Thoracic aorta endothelial cell (primary cell): ENCODE results near the gene FLRT1. TPM values are rescaled to one million over a fixed set of nuclear protein-coding genes. Genes with fewer than 3 reads are reported as not detected.

ENCODE experiments used
- total RNA-seq: library from RNA; depleted of rRNA; stranded (reverse); fragments of >200 nt; gene quantifications from 2 replicates; pipeline ENCODE4 v1.2.3, GENCODE V29; 2012

The FLRT1 gene, protein sequence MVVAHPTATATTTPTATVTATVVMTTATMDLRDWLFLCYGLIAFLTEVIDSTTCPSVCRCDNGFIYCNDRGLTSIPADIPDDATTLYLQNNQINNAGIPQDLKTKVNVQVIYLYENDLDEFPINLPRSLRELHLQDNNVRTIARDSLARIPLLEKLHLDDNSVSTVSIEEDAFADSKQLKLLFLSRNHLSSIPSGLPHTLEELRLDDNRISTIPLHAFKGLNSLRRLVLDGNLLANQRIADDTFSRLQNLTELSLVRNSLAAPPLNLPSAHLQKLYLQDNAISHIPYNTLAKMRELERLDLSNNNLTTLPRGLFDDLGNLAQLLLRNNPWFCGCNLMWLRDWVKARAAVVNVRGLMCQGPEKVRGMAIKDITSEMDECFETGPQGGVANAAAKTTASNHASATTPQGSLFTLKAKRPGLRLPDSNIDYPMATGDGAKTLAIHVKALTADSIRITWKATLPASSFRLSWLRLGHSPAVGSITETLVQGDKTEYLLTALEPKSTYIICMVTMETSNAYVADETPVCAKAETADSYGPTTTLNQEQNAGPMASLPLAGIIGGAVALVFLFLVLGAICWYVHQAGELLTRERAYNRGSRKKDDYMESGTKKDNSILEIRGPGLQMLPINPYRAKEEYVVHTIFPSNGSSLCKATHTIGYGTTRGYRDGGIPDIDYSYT
- not detected in 2 replicates for total RNA-seq

DNA sequence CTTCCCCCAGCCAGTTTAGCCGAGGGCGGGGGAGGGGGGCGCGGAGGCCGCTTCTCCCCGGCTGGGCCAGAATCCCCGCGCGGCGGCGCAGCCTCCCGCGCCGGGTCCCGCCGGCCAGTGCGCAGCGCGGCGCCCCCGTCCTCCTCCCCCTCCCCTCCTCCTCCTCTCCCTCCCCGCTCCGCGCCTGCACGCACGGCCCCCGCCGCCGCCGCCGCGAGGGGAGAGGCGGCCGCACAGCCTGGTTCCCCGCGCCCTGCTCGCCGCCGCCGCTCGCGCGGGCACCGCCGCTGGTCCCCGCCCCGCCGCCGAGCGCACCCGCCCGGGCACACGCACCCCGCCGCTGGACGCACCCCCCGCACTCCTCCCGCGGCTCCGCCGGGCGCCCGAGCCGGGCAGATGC lies at the start of gene FLRT1:
TSS of gene FLRT1 (plus strand) at position 356 of the 400 bp plus-strand sequence. CDS start 80,337 bp downstream, outside the sequence.

DNA sequence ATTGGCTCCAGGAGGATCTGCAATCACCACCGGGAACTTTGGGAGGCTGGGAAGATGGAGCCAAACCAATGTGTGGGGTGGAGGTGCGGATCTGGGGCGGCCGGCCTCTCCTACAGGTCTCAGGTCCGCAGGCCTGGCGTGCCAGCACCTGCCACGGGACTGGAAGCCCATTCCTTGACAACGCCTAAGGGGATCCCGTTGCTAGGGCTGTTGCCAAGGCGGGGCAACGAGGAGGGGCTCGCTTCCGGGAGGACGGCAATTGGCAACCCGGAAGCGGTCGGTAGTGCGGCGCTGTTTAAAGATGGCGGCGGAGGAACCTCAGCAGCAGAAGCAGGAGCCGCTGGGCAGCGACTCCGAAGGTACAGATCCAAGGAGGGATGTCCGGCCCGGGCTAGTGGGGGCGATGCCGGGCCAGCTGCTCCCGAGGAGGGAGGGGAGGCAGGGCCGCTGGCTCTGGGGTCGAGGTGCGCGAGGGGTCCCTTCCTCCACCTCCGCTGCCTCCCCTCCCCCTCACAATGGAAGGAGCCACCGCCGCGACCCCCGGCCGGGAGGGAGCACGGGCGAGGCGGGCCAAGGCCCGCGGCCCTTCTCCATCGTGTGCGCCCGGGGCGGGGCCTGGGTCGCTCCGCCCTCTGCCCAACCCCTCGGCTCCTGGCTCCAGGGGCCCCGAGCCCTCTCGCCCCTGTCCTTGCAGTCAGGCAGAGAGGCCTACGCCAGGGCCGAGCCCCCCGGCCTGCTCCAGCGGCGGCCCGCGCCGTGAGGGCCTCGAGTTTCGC lies 49.4 kb upstream of the FLRT1 start, which contains the start of gene OTUB1:
TSS of gene OTUB1 (plus strand) at position 283 of the 776 bp plus-strand sequence. CDS start at position 302, 19 bp downstream.

Other genes with a start within 250 kb of the FLRT1 start
- 27.4 and 32.6 TPM in 2 replicates for gene SPINDOC, start 222.5 kb upstream of the FLRT1 start, total RNA-seq
- 26.1 and 29.2 TPM in 2 replicates for gene MARK2, start 196.8 kb upstream of the FLRT1 start, total RNA-seq
- 0.36 and 0.40 TPM in 2 replicates for gene RCOR2, start 118.8 kb upstream of the FLRT1 start, total RNA-seq
- 19.8 and 23.0 TPM in 2 replicates for gene NAA40, start 96.9 kb upstream of the FLRT1 start, total RNA-seq
- gene COX8A, start 61.3 kb upstream of the FLRT1 start, total RNA-seq = 188 and 250 TPM in 2 replicates
- gene OTUB1, start 49.5 kb upstream of the FLRT1 start, total RNA-seq = 41.8 and 53.3 TPM in 2 replicates
- gene MACROD1, start 130.2 kb downstream of the FLRT1 start, total RNA-seq = 12.4 and 18.5 TPM in 2 replicates
- gene STIP1, start 150.2 kb downstream of the FLRT1 start, total RNA-seq = 247 and 273 TPM in 2 replicates
- gene FERMT3, start 170.8 kb downstream of the FLRT1 start, total RNA-seq = 124 and 138 TPM in 2 replicates
- gene TRPT1, start 190.3 kb downstream of the FLRT1 start, total RNA-seq = 18.2 and 22.8 TPM in 2 replicates
- gene NUDT22, start 190.3 kb downstream of the FLRT1 start, total RNA-seq = 27.9 and 34.0 TPM in 2 replicates
- gene DNAJC4, start 194.6 kb downstream of the FLRT1 start, total RNA-seq = 8.1 and 8.9 TPM in 2 replicates
- gene VEGFB, start 198.7 kb downstream of the FLRT1 start, total RNA-seq = 11.0 and 14.8 TPM in 2 replicates
- gene FKBP2, start 205.2 kb downstream of the FLRT1 start, total RNA-seq = 23.8 and 34.0 TPM in 2 replicates
- gene PPP1R14B, start 211.0 kb downstream of the FLRT1 start, total RNA-seq = 258 and 294 TPM in 2 replicates
- gene PLCB3, start 215.6 kb downstream of the FLRT1 start, total RNA-seq = 61.2 and 61.6 TPM in 2 replicates
- gene BAD, start 248.7 kb downstream of the FLRT1 start, total RNA-seq = 49.2 and 51.7 TPM in 2 replicates
- gene GPR137, start 249.9 kb downstream of the FLRT1 start, total RNA-seq = 9.1 and 9.7 TPM in 2 replicates